Breast epithelium (tissue), 3 donors: ENCODE data around the gene KASH5.

Experiments used
- CTCF ChIP-seq, 3 donors: fragments of 450-650 bp; IDR thresholded peaks; one replicate each; pipeline ENCODE4 v1.5.1; 2016 to 2017; ENCODE audit warnings: antibody characterized with exemption in 3 of 3, mild to moderate bottlenecking in 3 of 3, moderate library complexity in 3 of 3
- POLR2A ChIP-seq: fragments of 450-650 bp; IDR thresholded peaks from one replicate; pipeline ENCODE4 v1.6.1; 2016; ENCODE audit warnings: antibody characterized with exemption, mild to moderate bottlenecking, moderate library complexity
- POLR2AphosphoS5 ChIP-seq, 3 donors: sonication (generic); formaldehyde crosslinking; IDR thresholded peaks; one replicate each; pipeline ENCODE4 v1.6.1; 2017; ENCODE audit warnings: antibody characterized with exemption in 3 of 3

GRCh38 chr19:49450405-49450804, 62.4 kb downstream of the KASH5 start:
- no peak for TF ChIP-seq POLR2A
- no peak for TF ChIP-seq CTCF (IDR thresholded peaks at IDR 0.05)
- no peak for TF ChIP-seq POLR2AphosphoS5 (IDR thresholded peaks at IDR 0.05)
